Progenitor cell of endocrine pancreas (in vitro differentiated cells): Measurements from ENCODE around the gene POFUT2. TPM values are rescaled to one million over a fixed set of nuclear protein-coding genes. Genes with fewer than 3 reads are reported as not detected.

Source experiments
- DNase-seq: peaks from one replicate; pipeline ENCODE4 v3.0.0; 2021; ENCODE audit warnings: low spot score; ENCODE audit not compliant: unreplicated experiment
- H3K27ac Mint-ChIP-seq: 2 replicates; pipeline ENCODE4 v1.8.0; 2021; ENCODE audit warnings: mild to moderate bottlenecking, moderate library complexity, mixed read lengths
- H3K27me3 Mint-ChIP-seq: 2 replicates; pipeline ENCODE4 v1.8.0; 2021; ENCODE audit warnings: mixed read lengths
- H3K36me3 Mint-ChIP-seq: 2 replicates; pipeline ENCODE4 v1.8.0; 2022; ENCODE audit warnings: mixed read lengths; ENCODE audit not compliant: insufficient read depth
- H3K4me1 Mint-ChIP-seq: 2 replicates; pipeline ENCODE4 v1.8.0; 2021; ENCODE audit warnings: low read depth, mixed read lengths
- H3K4me3 Mint-ChIP-seq: 2 replicates; pipeline ENCODE4 v1.8.0; 2021; ENCODE audit warnings: low read depth, mild to moderate bottlenecking, moderate library complexity, mixed read lengths
- H3K9me3 Mint-ChIP-seq: 2 replicates; pipeline ENCODE4 v1.8.0; 2021; ENCODE audit warnings: low read depth, mixed read lengths
- total RNA-seq: library from RNA; stranded (reverse); gene quantifications from 2 replicates; pipeline ENCODE4 v1.2.1, GENCODE V29; 2021
- TF ChIP-seq, protein P1 (sequence below): fragments of 200-600 bp; sonication (generic); IDR thresholded peaks from one replicate; pipeline ENCODE4 v1.5.0; 2021; ENCODE audit warnings: antibody characterized with exemption, mild to moderate bottlenecking; ENCODE audit not compliant: unreplicated experiment

POFUT2 gene
- total RNA-seq, 1 donor from 2014 or later: 47.8 TPM

DNA sequence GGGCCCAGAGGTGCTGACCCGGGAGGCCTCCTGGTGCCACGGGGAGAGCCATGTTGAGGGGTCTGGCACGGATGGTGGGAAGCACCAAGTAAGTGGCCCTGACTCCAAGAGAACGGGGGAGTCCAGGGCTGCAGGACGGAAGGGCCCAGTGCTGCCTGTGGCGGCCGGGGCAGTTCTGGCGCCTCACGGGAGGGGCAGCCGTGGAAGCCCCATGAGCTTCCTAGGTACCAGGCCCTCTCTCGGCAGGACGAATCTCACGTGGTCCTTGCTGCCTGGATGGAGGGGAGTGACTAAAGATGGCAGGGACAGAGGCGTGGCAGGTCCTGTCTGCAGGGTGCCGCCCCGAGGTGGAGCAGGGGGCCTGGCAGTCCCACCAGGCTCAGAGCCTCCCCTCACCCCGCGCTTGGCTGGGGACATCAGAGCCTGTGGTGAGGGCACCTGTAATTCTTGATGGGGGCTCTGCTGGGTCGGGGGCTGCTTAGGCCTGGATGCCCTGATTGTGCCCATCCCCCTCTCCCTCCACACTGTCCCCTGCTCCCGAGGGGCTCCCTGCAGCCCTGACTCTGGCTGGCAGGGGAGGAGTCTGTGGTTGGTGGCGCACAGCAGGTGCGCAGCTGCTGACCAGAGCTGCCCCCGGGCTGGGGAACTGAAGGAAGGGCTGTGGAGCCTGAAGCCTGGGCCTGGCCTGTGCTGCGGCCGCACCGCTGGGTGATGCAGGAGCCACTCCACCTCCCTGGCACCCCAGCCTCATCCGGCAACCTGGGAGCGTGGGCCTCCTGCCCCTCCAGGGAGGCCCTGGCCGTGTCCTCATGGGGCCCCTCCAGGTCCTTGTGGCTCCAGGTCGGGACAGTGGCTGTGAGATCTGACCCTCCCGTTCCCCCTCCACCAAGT is 31.4 kb downstream of the POFUT2 start:
- H3K9me3 Mint-ChIP-seq: no peaks in the 10 kb centered on the region
- H3K36me3 Mint-ChIP-seq: no peaks in the 10 kb centered on the region
- H3K4me1 Mint-ChIP-seq: no peaks in the 10 kb centered on the region
- no peak overlapping the region for H3K4me3 Mint-ChIP-seq
- H3K27me3 Mint-ChIP-seq: peaks cover 10% of the 10 kb centered on the region
- no peak overlapping the region for H3K27ac Mint-ChIP-seq
- DNase-seq: peak; percentile 9
- TF ChIP-seq, protein P1, sequence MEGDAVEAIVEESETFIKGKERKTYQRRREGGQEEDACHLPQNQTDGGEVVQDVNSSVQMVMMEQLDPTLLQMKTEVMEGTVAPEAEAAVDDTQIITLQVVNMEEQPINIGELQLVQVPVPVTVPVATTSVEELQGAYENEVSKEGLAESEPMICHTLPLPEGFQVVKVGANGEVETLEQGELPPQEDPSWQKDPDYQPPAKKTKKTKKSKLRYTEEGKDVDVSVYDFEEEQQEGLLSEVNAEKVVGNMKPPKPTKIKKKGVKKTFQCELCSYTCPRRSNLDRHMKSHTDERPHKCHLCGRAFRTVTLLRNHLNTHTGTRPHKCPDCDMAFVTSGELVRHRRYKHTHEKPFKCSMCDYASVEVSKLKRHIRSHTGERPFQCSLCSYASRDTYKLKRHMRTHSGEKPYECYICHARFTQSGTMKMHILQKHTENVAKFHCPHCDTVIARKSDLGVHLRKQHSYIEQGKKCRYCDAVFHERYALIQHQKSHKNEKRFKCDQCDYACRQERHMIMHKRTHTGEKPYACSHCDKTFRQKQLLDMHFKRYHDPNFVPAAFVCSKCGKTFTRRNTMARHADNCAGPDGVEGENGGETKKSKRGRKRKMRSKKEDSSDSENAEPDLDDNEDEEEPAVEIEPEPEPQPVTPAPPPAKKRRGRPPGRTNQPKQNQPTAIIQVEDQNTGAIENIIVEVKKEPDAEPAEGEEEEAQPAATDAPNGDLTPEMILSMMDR: no peak

DNA sequence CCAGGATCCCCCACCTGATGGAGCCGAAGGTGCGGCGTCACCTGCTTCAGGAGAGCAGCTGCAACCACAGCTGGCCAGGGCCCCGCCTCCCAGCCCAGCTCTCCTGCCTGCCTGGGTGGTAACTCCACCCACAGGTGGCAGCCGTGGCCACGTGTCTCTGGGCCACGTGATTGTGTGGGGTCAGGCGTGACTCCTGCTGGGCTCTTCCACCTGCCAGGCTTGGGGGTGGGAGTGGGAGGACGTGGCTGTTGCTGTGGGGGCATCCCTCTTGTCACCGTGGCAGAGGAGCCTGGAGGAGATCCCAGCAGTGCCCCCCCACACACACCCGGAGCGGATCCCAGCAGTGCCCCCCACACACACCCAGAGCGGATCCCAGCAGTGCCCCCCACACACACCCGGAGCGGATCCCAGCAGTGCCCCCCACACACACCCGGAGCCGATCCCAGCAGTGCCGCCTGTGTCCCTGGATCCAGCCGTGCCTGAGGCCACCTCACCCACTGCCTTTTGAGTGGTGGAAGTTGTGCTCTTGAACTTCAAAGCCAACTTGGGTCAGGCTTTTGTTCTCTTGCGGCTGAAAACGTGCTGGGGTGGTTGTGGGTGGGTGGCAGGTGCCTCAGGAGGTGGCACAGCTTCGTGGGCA is 32.2 kb downstream of the POFUT2 start:
- H3K27me3 Mint-ChIP-seq: peaks cover 10% of the 10 kb centered on the region
- no peaks in the 10 kb centered on the region for H3K4me1 Mint-ChIP-seq
- H3K9me3 Mint-ChIP-seq: no peaks in the 10 kb centered on the region
- H3K4me3 Mint-ChIP-seq: no peak overlapping the region
- TF ChIP-seq, protein P1: no peak
- no peak overlapping the region for H3K27ac Mint-ChIP-seq
- H3K36me3 Mint-ChIP-seq: no peaks in the 10 kb centered on the region
- peak; percentile 9 for DNase-seq

DNA sequence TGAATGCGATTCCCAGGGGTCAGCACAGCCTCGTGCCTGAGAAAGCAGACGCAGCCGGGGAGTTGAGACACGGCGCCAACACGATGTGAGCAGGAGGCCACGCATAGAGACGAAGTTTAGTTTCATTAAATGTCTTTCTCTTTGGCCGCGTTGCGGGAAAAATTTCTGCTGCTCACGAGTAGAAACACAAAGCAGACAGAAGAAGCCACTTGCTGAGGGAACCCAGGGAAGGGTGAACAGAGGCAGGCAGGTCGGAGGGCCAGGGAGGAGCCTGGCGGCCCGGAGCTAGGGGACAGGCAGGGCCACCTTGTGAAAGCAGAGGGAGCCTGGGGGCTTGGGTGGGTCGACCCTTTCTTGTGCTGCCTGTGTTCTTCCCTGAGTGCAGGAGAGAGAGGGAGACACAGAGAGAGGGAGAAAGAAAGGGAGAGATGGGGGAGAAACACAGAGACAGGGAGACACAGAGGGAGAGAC is 33.2 kb downstream of the POFUT2 start:
- H3K36me3 Mint-ChIP-seq: no peaks in the 10 kb centered on the region
- TF ChIP-seq, protein P1: no peak

DNA sequence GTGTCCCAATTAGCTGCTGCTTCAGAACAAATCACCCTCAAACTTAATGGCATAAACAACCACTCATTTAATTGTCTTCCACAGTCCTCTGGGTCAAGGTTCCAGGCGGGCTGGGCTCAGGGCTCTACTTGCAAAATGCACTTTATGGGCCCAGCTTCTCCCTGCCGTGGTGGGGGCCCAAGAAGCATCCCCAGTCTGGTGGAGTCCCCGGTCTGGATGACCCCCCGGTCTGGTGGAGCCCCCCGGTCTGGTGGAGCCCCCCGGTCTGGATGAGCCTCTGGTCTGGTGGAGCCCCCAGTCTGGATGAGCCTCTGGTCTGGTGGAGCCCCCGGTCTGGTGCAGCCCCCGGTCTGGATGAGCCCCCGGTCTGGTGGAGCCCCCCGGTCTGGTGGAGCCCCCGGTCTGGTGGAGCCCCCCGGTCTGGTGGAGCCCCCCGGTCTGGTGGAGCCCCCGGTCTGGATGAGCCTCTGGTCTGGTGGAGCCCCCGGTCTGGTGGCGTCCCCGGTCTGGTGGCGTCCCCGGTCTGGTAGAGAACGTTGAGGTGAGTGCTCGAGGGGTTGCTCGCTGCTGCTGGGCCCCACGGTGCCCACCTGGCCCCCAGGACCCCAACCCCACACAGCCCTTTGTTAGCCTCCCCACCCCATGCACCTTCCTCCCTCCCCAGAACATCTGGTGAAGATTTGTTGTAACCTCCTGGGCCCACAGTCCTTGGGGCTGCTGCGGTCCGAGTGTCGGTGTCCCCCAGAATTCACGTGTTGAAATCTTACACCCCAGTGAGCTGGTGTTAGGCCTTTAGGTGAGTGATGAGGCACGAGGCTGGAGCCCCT is 33.8 kb downstream of the POFUT2 start:
- TF ChIP-seq, protein P1: no peak
- peak; percentile 6 for DNase-seq
- no peaks in the 10 kb centered on the region for H3K36me3 Mint-ChIP-seq
- H3K4me3 Mint-ChIP-seq: no peak overlapping the region
- no peak overlapping the region for H3K27ac Mint-ChIP-seq
- H3K27me3 Mint-ChIP-seq: peaks cover 10% of the 10 kb centered on the region
- H3K9me3 Mint-ChIP-seq: no peaks in the 10 kb centered on the region
- peaks cover 7% of the 10 kb centered on the region for H3K4me1 Mint-ChIP-seq

More for the DNA sequence above, 33.2 kb downstream of the POFUT2 start:
- H3K9me3 Mint-ChIP-seq: no peaks in the 10 kb centered on the region
- peaks cover under 1% of the 10 kb centered on the region for H3K4me1 Mint-ChIP-seq
- H3K27me3 Mint-ChIP-seq: peaks cover 10% of the 10 kb centered on the region
- no peak overlapping the region for H3K27ac Mint-ChIP-seq
- DNase-seq: peak; percentile 3
- no peak overlapping the region for H3K4me3 Mint-ChIP-seq

DNA sequence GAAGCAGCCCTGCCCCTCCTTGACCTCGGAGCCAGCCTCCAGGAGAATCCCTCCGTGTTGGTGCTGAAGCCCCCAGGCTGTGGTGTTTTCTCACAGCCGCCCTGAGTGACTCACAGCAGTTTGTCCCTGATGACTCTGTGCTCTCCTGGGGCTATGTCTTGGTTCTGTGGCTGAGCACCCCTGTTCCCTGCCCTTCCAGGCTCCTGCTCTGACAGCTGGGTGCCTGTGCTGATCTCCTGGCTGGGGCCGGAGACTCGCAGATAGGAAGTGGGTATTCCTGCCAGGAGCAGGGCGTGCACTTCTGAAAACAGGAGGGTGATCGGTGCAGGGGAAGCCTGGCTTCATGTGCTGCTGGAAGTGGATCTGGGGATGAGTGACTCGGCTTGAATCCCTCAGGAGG is 34.5 kb downstream of the POFUT2 start:
- Mint-ChIP-seq H3K27me3 (peaks cover 10% of the 10 kb centered on the region), H3K27ac (no peak overlapping the region), H3K36me3 (no peaks in the 10 kb centered on the region), H3K9me3 (no peaks in the 10 kb centered on the region), H3K4me3 (no peak overlapping the region), H3K4me1 (peaks cover 13% of the 10 kb centered on the region)
- TF ChIP-seq, protein P1: no peak
- DNase-seq: peak; percentile 6
